ENCODE data around the gene SLC9A9. TPM values are rescaled to one million over a fixed set of nuclear protein-coding genes. Genes with fewer than 3 reads are reported as not detected.

Gene SLC9A9
- polyA plus RNA-seq, 1 of the 3 experiments (the other 2 are of a cell fraction): 0.05 TPM

- TF ChIP-seq REST (IDR thresholded peaks at IDR 0.05; ENCODE audit: low read depth, low read length): no peak
- no peak for TF ChIP-seq FOXJ3 (CRISPR knock-in tag; IDR thresholded peaks at IDR 0.05)
- no peak for TF ChIP-seq SIN3A (IDR thresholded peaks at IDR 0.05; ENCODE audit: borderline replicate concordance, low read depth, low read length)
Observed at GRCh38 chr3:143255739-143256138, 592.5 kb downstream of the SLC9A9 start (continued).

GRCh38 chr3:143252931-143253330 is 595.3 kb downstream of the SLC9A9 start:
- Histone ChIP-seq H3K4me2 (no peak overlapping the region), H3K27me3 (ENCODE audit: insufficient read depth) (no peaks in the 10 kb centered on the region), H3K4me3 (ENCODE audit: low read depth in 2 of 2, low read length in 1 of 2) (no peak overlapping the region), H3K4me1 (ENCODE audit: control insufficient read depth in 1 of 2, insufficient read depth in 2 of 2, low read depth in 1 of 2, low read length in 1 of 2) (no peaks in the 10 kb centered on the region), H4K20me1 (ENCODE audit: insufficient read depth) (no peaks in the 10 kb centered on the region), H3K27ac (ENCODE audit: low read depth in 2 of 2, low read length in 1 of 2) (no peak overlapping the region), H3K9ac (no peak overlapping the region), H2AFZ (ENCODE audit: low read depth) (no peak overlapping the region), H3K9me2 (no peaks in the 10 kb centered on the region), H3K9me3 (no peaks in the 10 kb centered on the region), H3K79me2 (ENCODE audit: insufficient read depth) (no peaks in the 10 kb centered on the region), H3F3A (replicated peaks; ENCODE audit: insufficient read depth) (no peaks in the 10 kb centered on the region), H3K36me3 (replicated peaks in 1 of 2; ENCODE audit: control insufficient read depth in 1 of 2, insufficient read depth in 2 of 2, low read length in 1 of 2) (no peaks in the 10 kb centered on the region)
- WGBS (ENCODE audit: low lambda C conversion rate): 41% methylated on average over 6 of the region's 6 CpGs
- ChIA-PET CTCF (no interaction called here), POLR2A (no interaction called here)
- no peak for DNase-seq
- TF ChIP-seq EP300 (IDR thresholded peaks at IDR 0.05; ENCODE audit: borderline replicate concordance in 1 of 2, low read depth in 1 of 2, low read length in 1 of 2): no peak
- no peak for TF ChIP-seq ELF1 (IDR thresholded peaks at IDR 0.05)
- no peak for TF ChIP-seq YY1 (IDR thresholded peaks at IDR 0.05; ENCODE audit: low read depth)
- TF ChIP-seq RAD21 (IDR thresholded peaks at IDR 0.05; ENCODE audit: low read length): no peak
- no peak for TF ChIP-seq MEF2A (IDR thresholded peaks at IDR 0.05; ENCODE audit: borderline replicate concordance, low read depth)
- TF ChIP-seq SIN3A (IDR thresholded peaks at IDR 0.05; ENCODE audit: borderline replicate concordance, low read depth, low read length): no peak

GRCh38 chr3:143249014-143249413 is 599.3 kb downstream of the SLC9A9 start:
- no peak overlapping the region for H2AFZ ChIP-seq (ENCODE audit: low read depth)
- no peaks in the 10 kb centered on the region for H3K9me3 ChIP-seq
- no peaks in the 10 kb centered on the region for H3K36me3 ChIP-seq (replicated peaks in 1 of 2; ENCODE audit: control insufficient read depth in 1 of 2, insufficient read depth in 2 of 2, low read length in 1 of 2)
- POLR2A ChIA-PET: no interaction called here
- H3F3A ChIP-seq (replicated peaks; ENCODE audit: insufficient read depth): no peaks in the 10 kb centered on the region
- no peak overlapping the region for H3K4me3 ChIP-seq (ENCODE audit: low read depth in 2 of 2, low read length in 1 of 2)
- CTCF ChIA-PET: no interaction called here
- H3K4me1 ChIP-seq (ENCODE audit: control insufficient read depth in 1 of 2, insufficient read depth in 2 of 2, low read depth in 1 of 2, low read length in 1 of 2): no peaks in the 10 kb centered on the region
- no peaks in the 10 kb centered on the region for H3K79me2 ChIP-seq (ENCODE audit: insufficient read depth)
- no peaks in the 10 kb centered on the region for H3K9me2 ChIP-seq
- DNase-seq: no peak
- no peak overlapping the region for H3K4me2 ChIP-seq
- no peak overlapping the region for H3K9ac ChIP-seq
- H4K20me1 ChIP-seq (ENCODE audit: insufficient read depth): no peaks in the 10 kb centered on the region
- 49% methylated on average over 2 of the region's 2 CpGs for WGBS (ENCODE audit: low lambda C conversion rate)
- no peaks in the 10 kb centered on the region for H3K27me3 ChIP-seq (ENCODE audit: insufficient read depth)
- H3K27ac ChIP-seq (ENCODE audit: low read depth in 2 of 2, low read length in 1 of 2): no peak overlapping the region
- TF ChIP-seq PBX3 (IDR thresholded peaks at IDR 0.05) (no peak), FOXJ3 (CRISPR knock-in tag; IDR thresholded peaks at IDR 0.05) (no peak), CTCF (IDR thresholded peaks at IDR 0.05) (no peak), RCOR1 (IDR thresholded peaks at IDR 0.05; ENCODE audit: low read length) (no peak), REST (IDR thresholded peaks at IDR 0.05; ENCODE audit: low read depth, low read length) (no peak), GABPA (IDR thresholded peaks at IDR 0.05; ENCODE audit: low read depth) (no peak), RAD21 (IDR thresholded peaks at IDR 0.05; ENCODE audit: low read length) (no peak), NFIC (IDR thresholded peaks at IDR 0.05; ENCODE audit: borderline replicate concordance) (no peak), EZH2phosphoT487 (IDR thresholded peaks at IDR 0.05; ENCODE audit: borderline replicate concordance, low read depth) (no peak)

Measured in SK-N-SH (cell line).